Muscle layer of duodenum (tissue), 2 donors: ENCODE data around the gene CHKA.

Experiments used
- H3K27ac ChIP-seq: one replicate; pipeline ENCODE4 v1.7.0; 2013; ENCODE audit warnings: mild to moderate bottlenecking, low read length
- H3K27me3 ChIP-seq: one replicate; pipeline ENCODE4 v1.7.0; 2013; ENCODE audit warnings: low read depth, mild to moderate bottlenecking, control low read depth, low read length
- H3K36me3 ChIP-seq, 2 donors: one replicate each; pipeline ENCODE4 v1.7.0; 2013; ENCODE audit warnings: low read length in 2 of 2, control low read depth in 1 of 2, mild to moderate bottlenecking in 1 of 2; ENCODE audit not compliant: insufficient read depth in 2 of 2, control insufficient read depth in 1 of 2
- H3K4me1 ChIP-seq, 2 donors: one replicate each; pipeline ENCODE4 v1.7.0; 2013; ENCODE audit warnings: low read length in 2 of 2, mild to moderate bottlenecking in 2 of 2, control low read depth in 1 of 2, moderate library complexity in 1 of 2; ENCODE audit not compliant: insufficient read depth in 2 of 2, control insufficient read depth in 1 of 2
- H3K4me3 ChIP-seq, 2 donors: one replicate each; pipeline ENCODE4 v1.7.0; 2013; ENCODE audit warnings: low read length in 2 of 2, low read depth in 1 of 2, mild to moderate bottlenecking in 1 of 2
- H3K9me3 ChIP-seq, 2 donors: one replicate each; pipeline ENCODE4 v1.7.0; 2013; ENCODE audit warnings: low read length in 2 of 2, control low read depth in 1 of 2, mild to moderate bottlenecking in 1 of 2; ENCODE audit not compliant: control insufficient read depth in 1 of 2
- donor health status: healthy.

Gene CHKA

GRCh38 chr11:68024508-68024907 is 96.7 kb downstream of the CHKA start:
- Histone ChIP-seq H3K4me3 (no peak overlapping the region), H3K27me3 (no peaks in the 10 kb centered on the region), H3K4me1 (peaks cover 0 to 3% of the 10 kb centered on the region in 2 donors), H3K27ac (no peak overlapping the region), H3K36me3 (peaks cover 10 to 41% of the 10 kb centered on the region in 2 donors), H3K9me3 (peaks cover 0 to 4% of the 10 kb centered on the region in 2 donors)

- H3K36me3 ChIP-seq, result peaks cover 10 to 38% of the 10 kb centered on the region in 2 donors
- H3K4me1 ChIP-seq, result no peaks in the 10 kb centered on the region
- H3K27me3 ChIP-seq, result no peaks in the 10 kb centered on the region
- no peak overlapping the region for H3K27ac ChIP-seq
- peaks cover 0 to 4% of the 10 kb centered on the region in 2 donors for H3K9me3 ChIP-seq
- no peak overlapping the region for H3K4me3 ChIP-seq
These were observed 98.7 kb downstream of the CHKA start for GRCh38 chr11:68022531-68022930.

GRCh38 chr11:68021167-68021787 is 99.9 kb downstream of the CHKA start:
- H3K36me3 ChIP-seq, result peaks cover 10 to 31% of the 10 kb centered on the region in 2 donors
- H3K9me3 ChIP-seq, result peaks cover 0 to 4% of the 10 kb centered on the region in 2 donors
- H3K4me3 ChIP-seq, result no peak overlapping the region
- H3K27ac ChIP-seq, result no peak overlapping the region
- no peaks in the 10 kb centered on the region for H3K4me1 ChIP-seq
- H3K27me3 ChIP-seq, result no peaks in the 10 kb centered on the region

- Histone ChIP-seq H3K9me3 (peaks cover 0 to 4% of the 10 kb centered on the region in 2 donors), H3K4me3 (no peak overlapping the region), H3K4me1 (no peaks in the 10 kb centered on the region), H3K36me3 (peaks cover 7 to 24% of the 10 kb centered on the region in 2 donors), H3K27ac (no peak overlapping the region), H3K27me3 (no peaks in the 10 kb centered on the region)
These were observed 100.6 kb downstream of the CHKA start for GRCh38 chr11:68020575-68020974.

- peaks cover 0 to 18% of the 10 kb centered on the region in 2 donors for H3K36me3 ChIP-seq
- no peak overlapping the region for H3K4me3 ChIP-seq
- peaks cover 2 to 7% of the 10 kb centered on the region in 2 donors for H3K4me1 ChIP-seq
- no peak overlapping the region for H3K27ac ChIP-seq
- no peaks in the 10 kb centered on the region for H3K27me3 ChIP-seq
- peaks cover 0 to 4% of the 10 kb centered on the region in 2 donors for H3K9me3 ChIP-seq
These were observed 101.7 kb downstream of the CHKA start for GRCh38 chr11:68019486-68019885.

GRCh38 chr11:68018730-68019190 is 102.4 kb downstream of the CHKA start:
- Histone ChIP-seq H3K27ac (no peak overlapping the region), H3K36me3 (peaks cover 0 to 11% of the 10 kb centered on the region in 2 donors), H3K4me3 (no peak overlapping the region), H3K4me1 (peaks cover 8 to 14% of the 10 kb centered on the region in 2 donors), H3K27me3 (no peaks in the 10 kb centered on the region), H3K9me3 (no peaks in the 10 kb centered on the region)

- Histone ChIP-seq H3K27me3 (no peaks in the 10 kb centered on the region), H3K9me3 (no peaks in the 10 kb centered on the region), H3K27ac (no peak overlapping the region), H3K4me1 (peaks cover 10 to 17% of the 10 kb centered on the region in 2 donors), H3K36me3 (peaks cover 0 to 11% of the 10 kb centered on the region in 2 donors), H3K4me3 (no peak overlapping the region)
These were observed 103.0 kb downstream of the CHKA start for GRCh38 chr11:68017980-68018729.

GRCh38 chr11:68016904-68017817 is 104.0 kb downstream of the CHKA start:
- Histone ChIP-seq H3K4me3 (no peak overlapping the region), H3K36me3 (peaks cover 0 to 4% of the 10 kb centered on the region in 2 donors), H3K9me3 (no peaks in the 10 kb centered on the region), H3K27ac (no peak overlapping the region), H3K4me1 (peaks cover 11 to 17% of the 10 kb centered on the region in 2 donors), H3K27me3 (no peaks in the 10 kb centered on the region)

GRCh38 chr11:68016161-68016903 is 104.9 kb downstream of the CHKA start:
- Histone ChIP-seq H3K27ac (no peak overlapping the region), H3K36me3 (no peaks in the 10 kb centered on the region), H3K4me1 (peaks cover 15 to 18% of the 10 kb centered on the region in 2 donors), H3K9me3 (no peaks in the 10 kb centered on the region), H3K4me3 (no peak overlapping the region), H3K27me3 (no peaks in the 10 kb centered on the region)

- Histone ChIP-seq H3K4me3 (no peak overlapping the region), H3K4me1 (peaks cover 16 to 26% of the 10 kb centered on the region in 2 donors), H3K27me3 (no peaks in the 10 kb centered on the region), H3K36me3 (no peaks in the 10 kb centered on the region), H3K9me3 (no peaks in the 10 kb centered on the region), H3K27ac (no peak overlapping the region)
These were observed 105.7 kb downstream of the CHKA start for GRCh38 chr11:68015467-68015866.
